GM18909 (cell line): ENCODE results near the gene RABEP1.
"Not testable (repeated sequence)": the region's sequence is repeated elsewhere in the genome, so short reads cannot be mapped to it uniquely, and the experiment has no call there.

ENCODE experiments used
- ATAC-seq: cut with Tn5 transposase; IDR thresholded peaks from one replicate; pipeline ENCODE4 v1.9.1; 2021; ENCODE audit warnings: mild to moderate bottlenecking; ENCODE audit not compliant: unreplicated experiment, poor library complexity

Gene RABEP1

GRCh38 chr17:5281814-5282641 is at the start of gene RABEP1:
Gene RABEP1 (plus strand): TSS chr17:5282284. CDS start chr17:5282487, 203 bp downstream.
- ATAC-seq = peak; percentile 81

- ATAC-seq = not testable (repeated sequence)
Observed at GRCh38 chr17:5233492-5233891, 48.6 kb upstream of the RABEP1 start.

GRCh38 chr17:5234645-5235576 is 47.2 kb upstream of the RABEP1 start, which contains the start of gene SCIMP:
Gene SCIMP (minus strand): TSS chr17:5234860. CDS start chr17:5234755, 105 bp downstream.
- peak; percentile 59 for ATAC-seq

- ATAC-seq = no peak
Observed at GRCh38 chr17:5236938-5237540, 45.0 kb upstream of the RABEP1 start.

DNA sequence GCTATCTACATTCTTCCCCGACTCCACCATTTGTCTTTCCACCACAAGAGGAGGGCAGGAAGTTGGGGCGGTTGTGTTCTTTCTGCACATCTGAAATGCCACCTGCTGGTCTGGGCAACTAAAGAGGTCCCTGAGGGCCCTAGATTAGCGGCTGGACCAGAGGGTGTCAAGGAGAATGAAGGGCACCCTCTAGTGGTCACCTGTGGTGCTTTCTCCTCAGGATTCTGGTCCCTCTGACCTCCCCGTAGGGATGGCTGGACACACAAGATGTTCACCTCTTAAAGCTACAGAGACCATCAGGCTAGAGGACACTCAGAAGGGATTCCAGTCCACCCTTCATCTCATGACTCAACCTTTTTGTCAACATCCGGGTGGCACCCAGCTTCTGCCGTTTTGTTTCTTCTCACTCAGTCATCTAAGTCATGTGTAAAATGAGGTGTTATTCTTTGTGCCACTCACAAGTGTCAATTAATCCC is 44.5 kb upstream of the RABEP1 start:
- peak; percentile 47 for ATAC-seq

- no peak for ATAC-seq
Observed at GRCh38 chr17:5238333-5238732, 43.8 kb upstream of the RABEP1 start.

GRCh38 chr17:5239769-5240168 is 42.3 kb upstream of the RABEP1 start:
- ATAC-seq = not testable (repeated sequence)

DNA sequence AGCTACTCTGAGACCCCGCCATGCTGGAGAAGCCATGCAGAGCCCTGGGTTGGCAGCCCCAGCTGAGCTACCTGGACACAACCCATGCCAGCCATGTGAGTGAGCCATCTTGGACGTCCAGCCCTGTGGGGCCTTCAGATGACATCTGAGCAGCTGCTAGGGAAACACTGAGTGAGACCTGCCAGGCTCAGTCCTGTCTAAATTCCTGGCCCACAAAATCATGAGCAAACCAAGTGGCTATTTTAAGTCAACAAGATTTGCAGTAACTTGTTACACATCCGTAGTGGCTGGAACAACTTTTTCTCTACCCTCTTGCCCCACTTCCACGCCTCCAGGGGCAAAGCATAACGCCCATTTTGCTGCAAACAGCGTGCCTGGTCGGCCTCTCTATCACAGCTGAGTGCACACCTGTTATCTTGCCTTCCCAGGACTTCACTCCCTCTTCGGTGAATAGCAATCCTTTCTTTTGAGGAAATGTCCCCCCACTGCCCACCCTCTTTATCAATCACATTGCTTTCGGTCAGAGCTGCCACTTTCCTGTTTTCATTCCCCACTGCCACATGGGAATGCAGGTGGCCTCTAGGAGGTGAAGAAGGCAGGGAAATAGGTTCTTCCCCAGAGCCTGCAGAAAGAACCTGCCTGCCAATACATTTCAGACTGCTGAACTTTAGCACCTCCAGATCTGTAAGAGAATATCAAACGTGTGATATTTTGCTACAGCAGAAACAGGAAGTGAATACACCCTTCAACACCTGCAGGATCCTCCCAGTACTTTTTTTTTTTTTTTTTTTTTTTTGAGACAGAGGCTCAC is 40.0 kb upstream of the RABEP1 start:
- ATAC-seq = peak; percentile 64

DNA sequence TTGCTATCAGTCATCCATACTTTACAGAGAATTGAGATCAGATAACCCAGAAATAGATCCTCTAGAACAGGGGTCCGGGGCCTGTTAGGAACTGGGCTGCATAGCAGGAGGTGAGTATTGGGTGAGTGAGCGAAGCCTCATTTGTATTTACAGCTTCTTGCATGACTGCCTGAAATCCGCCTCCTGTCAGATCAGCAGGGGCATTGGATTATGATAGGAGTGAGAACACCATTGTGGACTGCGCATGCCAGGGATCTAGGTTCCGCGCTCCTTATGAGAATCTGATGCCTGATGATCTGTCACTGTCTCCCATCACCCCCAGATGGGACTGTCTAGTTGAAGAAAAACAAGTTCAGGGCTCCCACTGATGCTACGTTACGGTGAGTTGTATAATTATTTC is 34.5 kb upstream of the RABEP1 start:
- ATAC-seq = no peak

- ATAC-seq = no peak
Observed at GRCh38 chr17:5248821-5249479, 33.1 kb upstream of the RABEP1 start.

DNA sequence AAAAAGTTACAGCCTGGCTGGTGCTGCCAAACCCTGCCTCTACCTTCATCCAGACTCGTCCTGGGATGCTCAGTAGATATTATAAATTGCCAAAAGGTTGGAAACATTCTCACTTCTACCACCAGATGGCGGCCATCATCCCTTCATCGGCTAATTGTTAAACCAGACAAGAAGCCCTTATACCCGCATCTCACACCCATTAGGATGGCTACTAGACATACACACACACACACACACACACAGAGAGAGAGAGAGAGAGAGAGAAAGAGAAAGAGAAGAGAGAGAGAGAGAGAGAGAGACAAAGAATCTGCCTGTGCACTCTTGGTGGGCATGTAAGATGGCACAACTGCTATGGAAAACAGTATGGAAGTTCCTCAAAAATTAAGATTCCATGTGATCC is 32.5 kb upstream of the RABEP1 start:
- no peak for ATAC-seq

DNA sequence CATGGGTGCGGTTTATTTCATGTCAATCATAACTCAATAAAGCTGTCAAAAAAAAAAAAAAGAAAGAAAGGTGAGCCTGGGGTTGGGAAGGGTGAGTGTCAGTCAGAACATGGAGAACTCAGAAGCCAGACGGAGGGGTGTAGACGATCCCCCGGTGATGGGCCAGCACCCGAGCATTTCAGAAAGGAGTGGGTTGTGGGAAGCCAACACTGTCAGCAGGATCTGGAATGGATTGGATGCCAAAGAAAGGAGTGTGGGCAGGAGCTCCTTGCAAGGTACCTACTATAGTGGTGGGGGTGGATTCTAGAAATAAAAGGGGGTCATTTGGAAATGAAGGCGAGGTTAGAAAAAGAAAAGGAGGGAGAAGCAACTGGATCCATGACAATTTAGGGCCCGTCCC is 27.7 kb upstream of the RABEP1 start:
- no peak for ATAC-seq

- ATAC-seq = peak; percentile 59
Observed at GRCh38 chr17:5254903-5255521, 27.1 kb upstream of the RABEP1 start.

GRCh38 chr17:5257124-5257523 is 25.0 kb upstream of the RABEP1 start:
- ATAC-seq = no peak

- ATAC-seq = no peak
Observed at GRCh38 chr17:5260542-5260941, 21.5 kb upstream of the RABEP1 start.

DNA sequence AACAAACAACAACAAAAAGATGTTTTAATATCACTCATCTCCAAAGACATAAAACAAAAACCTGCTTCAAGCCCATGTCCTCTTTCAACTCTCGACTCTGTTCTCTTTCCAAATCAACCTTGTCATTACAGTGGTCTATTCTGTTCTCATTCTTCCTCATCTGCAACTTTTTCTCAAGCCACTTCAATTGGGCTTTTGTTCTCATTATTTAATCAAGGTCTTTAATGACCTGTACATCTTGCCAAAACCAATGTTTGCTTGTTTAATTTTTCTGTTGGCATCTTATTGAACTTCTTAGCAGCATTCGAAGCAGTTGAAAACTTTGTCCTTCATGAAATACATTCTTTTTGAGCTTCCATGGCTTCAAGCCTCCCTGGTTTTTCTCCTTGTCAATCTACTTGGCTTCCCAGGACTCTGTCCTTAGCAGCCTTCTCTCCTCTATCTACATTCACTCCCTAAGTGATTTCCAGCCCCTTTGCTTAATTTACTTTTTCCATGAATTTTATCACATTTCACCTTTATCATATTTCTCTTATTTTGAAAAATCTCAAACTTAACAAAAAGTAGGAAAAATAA is 19.6 kb upstream of the RABEP1 start:
- no peak for ATAC-seq

DNA sequence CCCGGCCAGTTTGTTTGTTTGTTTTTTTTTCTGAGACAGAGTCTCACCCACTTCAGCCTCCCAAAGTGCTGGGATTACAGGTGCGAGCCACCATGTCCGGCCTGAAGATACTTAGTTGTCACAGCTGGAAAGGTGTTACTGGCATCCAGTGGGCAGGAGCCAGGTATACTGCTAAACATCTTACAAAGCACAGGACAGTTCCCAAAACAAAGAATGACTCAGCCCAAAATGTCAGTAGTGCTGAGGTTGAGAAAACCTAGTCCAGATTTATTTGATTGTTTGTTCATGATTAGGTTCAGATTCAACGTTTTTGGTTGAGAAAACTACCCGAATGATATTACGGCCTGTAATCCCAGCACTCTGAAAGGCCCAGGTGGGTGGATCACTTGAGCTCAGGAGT is 18.6 kb upstream of the RABEP1 start:
- no peak for ATAC-seq

- ATAC-seq = no peak
Observed at GRCh38 chr17:5264893-5265292, 17.2 kb upstream of the RABEP1 start.
